Measurements from ENCODE around the gene ARR3. TPM values are rescaled to one million over a fixed set of nuclear protein-coding genes. Genes with fewer than 3 reads are reported as not detected.

ARR3 gene
- polyA plus RNA-seq (not detected in 2 replicates), polyA minus RNA-seq (not detected in 2 replicates)

GRCh38 chrX:70268034-70268433, at the start of gene ARR3:
ARR3 (plus strand) TSS chrX:70268334; CDS start chrX:70269386, 1,052 bp downstream.
- Histone ChIP-seq H3F3A (ENCODE audit: insufficient read depth, low read length, poor library complexity, severe bottlenecking) (no peaks in the 10 kb centered on the region), H3K27ac (ENCODE audit: low read length) (no peak within 1 kb of the TSS), H3K9me2 (ENCODE audit: insufficient read depth, low read length) (no peaks in the 10 kb centered on the region), H3K36me3 (ENCODE audit: insufficient read depth, low read length) (no peaks in the 10 kb centered on the region), H4K20me1 (ENCODE audit: insufficient read depth) (no peaks in the 10 kb centered on the region), H3K79me2 (replicated peaks; ENCODE audit: insufficient read depth, low read length) (no peaks in the 10 kb centered on the region), H3K27me3 (ENCODE audit: insufficient read depth, low read depth, low read length) (no peaks in the 10 kb centered on the region), H2AFZ (ENCODE audit: low read depth, low read length) (no peak within 1 kb of the TSS), H3K9ac (ENCODE audit: low read length) (no peak within 1 kb of the TSS), H3K4me3 (ENCODE audit: low read length) (no peak within 1 kb of the TSS), H3K9me3 (ENCODE audit: low read length) (no peaks in the 10 kb centered on the region), H3K4me2 (ENCODE audit: low read length) (no peak within 1 kb of the TSS)
- TF ChIP-seq MXI1 (conservative IDR thresholded peaks at IDR 0.05; ENCODE audit: poor library complexity, severe bottlenecking) (no peak), POLR2AphosphoS5 (IDR thresholded peaks at IDR 0.05) (no peak)

- no peak overlapping the region for H2AFZ ChIP-seq (ENCODE audit: low read depth, low read length)
- H3K79me2 ChIP-seq (replicated peaks; ENCODE audit: insufficient read depth, low read length), result no peaks in the 10 kb centered on the region
- no peaks in the 10 kb centered on the region for H4K20me1 ChIP-seq (ENCODE audit: insufficient read depth)
- H3K9ac ChIP-seq (ENCODE audit: low read length), result no peak overlapping the region
- no peak for TF ChIP-seq CTCF (IDR thresholded peaks at IDR 0.05; ENCODE audit: poor library complexity, severe bottlenecking)
- TF ChIP-seq, protein P1, sequence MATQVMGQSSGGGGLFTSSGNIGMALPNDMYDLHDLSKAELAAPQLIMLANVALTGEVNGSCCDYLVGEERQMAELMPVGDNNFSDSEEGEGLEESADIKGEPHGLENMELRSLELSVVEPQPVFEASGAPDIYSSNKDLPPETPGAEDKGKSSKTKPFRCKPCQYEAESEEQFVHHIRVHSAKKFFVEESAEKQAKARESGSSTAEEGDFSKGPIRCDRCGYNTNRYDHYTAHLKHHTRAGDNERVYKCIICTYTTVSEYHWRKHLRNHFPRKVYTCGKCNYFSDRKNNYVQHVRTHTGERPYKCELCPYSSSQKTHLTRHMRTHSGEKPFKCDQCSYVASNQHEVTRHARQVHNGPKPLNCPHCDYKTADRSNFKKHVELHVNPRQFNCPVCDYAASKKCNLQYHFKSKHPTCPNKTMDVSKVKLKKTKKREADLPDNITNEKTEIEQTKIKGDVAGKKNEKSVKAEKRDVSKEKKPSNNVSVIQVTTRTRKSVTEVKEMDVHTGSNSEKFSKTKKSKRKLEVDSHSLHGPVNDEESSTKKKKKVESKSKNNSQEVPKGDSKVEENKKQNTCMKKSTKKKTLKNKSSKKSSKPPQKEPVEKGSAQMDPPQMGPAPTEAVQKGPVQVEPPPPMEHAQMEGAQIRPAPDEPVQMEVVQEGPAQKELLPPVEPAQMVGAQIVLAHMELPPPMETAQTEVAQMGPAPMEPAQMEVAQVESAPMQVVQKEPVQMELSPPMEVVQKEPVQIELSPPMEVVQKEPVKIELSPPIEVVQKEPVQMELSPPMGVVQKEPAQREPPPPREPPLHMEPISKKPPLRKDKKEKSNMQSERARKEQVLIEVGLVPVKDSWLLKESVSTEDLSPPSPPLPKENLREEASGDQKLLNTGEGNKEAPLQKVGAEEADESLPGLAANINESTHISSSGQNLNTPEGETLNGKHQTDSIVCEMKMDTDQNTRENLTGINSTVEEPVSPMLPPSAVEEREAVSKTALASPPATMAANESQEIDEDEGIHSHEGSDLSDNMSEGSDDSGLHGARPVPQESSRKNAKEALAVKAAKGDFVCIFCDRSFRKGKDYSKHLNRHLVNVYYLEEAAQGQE (IDR thresholded peaks at IDR 0.05; ENCODE audit: borderline replicate concordance), result no peak
- TF ChIP-seq EP300 (conservative IDR thresholded peaks at IDR 0.05; ENCODE audit: poor library complexity, severe bottlenecking), result no peak
- TF ChIP-seq SMC3 (conservative IDR thresholded peaks at IDR 0.05; ENCODE audit: poor library complexity), result no peak
- no peak for TF ChIP-seq POLR2AphosphoS5 (IDR thresholded peaks at IDR 0.05)
- TF ChIP-seq RAD21 (conservative IDR thresholded peaks at IDR 0.05), result no peak
- no peak for TF ChIP-seq MXI1 (conservative IDR thresholded peaks at IDR 0.05; ENCODE audit: poor library complexity, severe bottlenecking)
- no peak for TF ChIP-seq TAF1 (IDR thresholded peaks at IDR 0.05; ENCODE audit: low read depth)
- no peak for TF ChIP-seq EZH2 (IDR thresholded peaks at IDR 0.05; ENCODE audit: borderline replicate concordance, insufficient read depth, low read length, poor library complexity, severe bottlenecking)
- H3K9me3 ChIP-seq (ENCODE audit: low read length), result no peaks in the 10 kb centered on the region
- H3K9me2 ChIP-seq (ENCODE audit: insufficient read depth, low read length), result no peaks in the 10 kb centered on the region
- no peaks in the 10 kb centered on the region for H3K36me3 ChIP-seq (ENCODE audit: insufficient read depth, low read length)
- no peak overlapping the region for H3K27ac ChIP-seq (ENCODE audit: low read length)
- H3K27me3 ChIP-seq (ENCODE audit: insufficient read depth, low read depth, low read length), result no peaks in the 10 kb centered on the region
- H3F3A ChIP-seq (ENCODE audit: insufficient read depth, low read length, poor library complexity, severe bottlenecking), result no peaks in the 10 kb centered on the region
- no peak overlapping the region for H3K4me3 ChIP-seq (ENCODE audit: low read length)
- H3K4me2 ChIP-seq (ENCODE audit: low read length), result no peak overlapping the region
Observed at GRCh38 chrX:70219938-70220764, 48.0 kb upstream of the ARR3 start.
